ENCODE measurements around the gene FILIP1L.

FILIP1L gene

DNA sequence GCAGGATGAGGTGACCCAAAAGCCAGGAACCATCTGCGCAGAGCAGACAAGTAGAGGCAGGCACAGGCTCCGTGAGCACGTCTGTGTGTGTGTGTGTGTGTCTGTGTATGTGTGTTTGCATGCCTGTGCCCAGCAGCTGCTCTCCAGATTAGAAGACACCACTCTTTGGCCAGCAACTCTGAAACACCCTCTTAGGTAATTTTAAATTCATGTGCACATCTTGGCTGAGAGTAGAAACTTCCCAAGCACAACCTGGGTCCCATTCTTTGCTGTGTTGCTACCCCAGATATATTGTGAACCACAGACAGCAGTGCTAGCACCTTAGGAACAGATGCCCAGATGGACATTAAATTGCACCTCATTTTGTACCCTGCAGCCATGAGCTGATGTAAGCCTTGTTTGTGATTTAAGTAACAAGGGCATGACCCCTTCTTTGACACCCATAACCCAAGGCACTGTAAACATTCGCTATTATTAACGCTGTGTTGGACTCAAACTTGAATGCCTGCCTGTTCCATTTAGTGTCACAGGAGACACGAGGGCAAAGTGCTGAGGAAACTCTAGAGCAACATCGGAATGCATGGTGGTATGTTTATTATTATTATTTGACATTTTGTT lies at the start of gene FILIP1L:
Gene FILIP1L (minus strand): TSS at position 89 of the 618 bp plus-strand sequence.
- DNase-seq: no peak

GRCh38 chr3:100163787-100164186 lies 49.5 kb upstream of the FILIP1L start:
- DNase-seq: no peak

DNA sequence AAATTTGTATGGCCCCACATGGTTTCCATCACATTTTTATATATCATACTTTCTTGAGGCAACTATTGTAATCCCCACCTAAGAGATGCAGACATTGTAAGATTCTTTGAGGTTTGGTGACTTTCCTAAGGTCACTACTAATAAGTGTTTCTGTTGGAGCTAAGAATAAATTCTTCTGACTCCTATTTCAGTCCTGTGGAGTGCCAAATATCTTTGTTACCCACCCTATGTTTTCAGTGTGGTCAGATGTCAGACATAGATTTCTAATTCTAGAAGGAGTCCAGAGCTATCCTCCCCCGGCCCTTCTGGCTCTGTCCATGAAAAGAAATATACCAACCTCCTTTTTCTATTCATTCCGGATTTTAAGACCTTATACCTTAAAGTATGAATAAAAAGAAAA lies 46.2 kb upstream of the FILIP1L start:
- no peak for DNase-seq

DNA sequence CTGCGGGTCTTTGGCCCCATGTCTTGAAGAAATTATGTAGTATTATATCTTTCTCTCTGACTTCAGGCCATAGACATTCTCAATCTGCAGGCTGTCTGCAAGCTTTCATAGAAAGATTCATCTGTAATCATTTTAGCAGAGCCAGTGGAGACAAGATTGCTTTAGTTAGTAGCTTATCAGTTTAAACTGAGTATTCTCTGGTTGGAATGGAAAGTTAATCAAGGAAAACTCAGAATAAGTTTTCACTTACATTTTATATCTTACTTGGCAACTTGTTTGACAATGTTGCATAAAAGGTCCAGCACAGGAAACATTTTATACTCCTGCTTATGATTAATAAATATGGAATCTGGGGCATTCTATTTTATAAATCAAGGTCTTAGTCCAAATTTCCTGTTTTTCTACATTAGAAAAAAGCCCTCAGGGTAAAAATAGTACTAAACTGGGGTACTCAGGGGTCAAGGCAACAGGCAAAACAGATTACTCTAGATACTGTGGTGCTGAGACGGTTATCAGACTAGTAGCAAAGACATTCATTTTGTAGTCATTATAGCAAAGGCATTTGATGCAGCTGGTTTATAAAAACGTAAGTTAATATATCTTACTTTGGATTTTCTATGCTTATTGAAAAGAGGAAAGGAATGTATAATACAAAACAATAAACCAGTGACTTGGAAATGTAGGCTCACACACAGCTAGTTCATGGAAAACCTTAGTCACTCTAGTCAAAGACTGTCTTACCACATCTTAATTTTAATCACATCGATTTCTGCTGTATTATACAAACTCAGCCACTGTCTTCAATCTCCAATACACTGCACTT lies 45.2 kb upstream of the FILIP1L start:
- DNase-seq: no peak

DNA sequence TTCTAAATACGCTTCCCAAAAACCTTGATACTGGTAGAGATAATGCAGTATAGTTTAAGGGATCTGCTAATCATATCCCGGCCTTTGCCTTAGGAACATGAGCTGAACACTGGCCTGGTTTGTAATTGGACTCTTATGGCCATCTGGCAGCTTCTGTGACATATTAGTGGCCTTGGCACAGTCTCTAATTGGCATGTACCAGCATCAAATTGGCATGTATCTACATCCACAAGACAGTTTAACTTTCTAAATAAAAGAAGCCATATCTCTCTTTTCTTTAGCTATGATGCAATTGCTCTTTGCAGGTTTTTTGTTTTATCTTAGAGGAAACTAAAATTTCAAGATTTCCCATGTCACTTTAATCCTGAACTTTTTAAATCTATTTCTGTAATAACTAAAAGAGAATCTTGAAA lies 44.6 kb upstream of the FILIP1L start:
- DNase-seq: no peak

DNA sequence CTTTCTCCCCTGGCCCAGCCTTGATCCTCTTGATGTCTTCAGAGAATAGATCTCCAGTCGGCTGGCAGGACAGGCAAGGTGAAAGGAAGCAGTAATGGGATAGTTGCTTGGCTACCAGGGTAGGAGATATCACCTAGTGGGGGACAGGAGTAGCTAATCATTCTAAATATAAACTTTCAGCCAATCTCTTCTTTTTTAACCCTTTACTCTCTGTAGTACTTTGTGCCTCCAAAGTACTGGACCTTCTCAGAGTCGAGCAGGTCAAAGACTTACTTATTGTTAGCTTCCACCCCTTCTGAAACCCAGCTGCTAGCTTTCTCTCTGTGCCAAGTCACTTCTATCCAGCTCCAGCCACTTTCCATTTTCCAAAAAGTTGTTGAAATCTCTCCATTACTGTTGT lies 43.4 kb upstream of the FILIP1L start:
- no peak for DNase-seq

DNA sequence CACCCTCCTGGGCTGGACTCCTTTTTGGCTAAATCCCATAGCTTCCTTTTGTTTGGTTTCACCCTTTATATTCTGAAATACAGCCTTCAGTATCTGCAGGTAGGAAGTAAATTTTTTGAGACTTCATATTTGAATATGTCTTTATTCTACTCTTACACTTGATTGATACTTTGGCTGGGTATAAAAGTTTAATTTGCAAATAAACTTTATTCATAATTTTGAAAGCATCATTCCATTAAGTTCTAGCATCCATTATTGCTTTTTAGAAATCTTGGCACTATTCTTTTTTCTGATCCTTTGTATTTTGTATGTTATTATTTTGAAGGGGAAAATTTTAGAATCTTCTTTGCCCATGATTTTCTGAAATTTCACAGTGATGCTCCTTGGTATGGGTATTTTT lies 41.3 kb upstream of the FILIP1L start:
- no peak for DNase-seq

- DNase-seq: no peak
Measured at GRCh38 chr3:100155128-100155527, 40.8 kb upstream of the FILIP1L start.

- no peak for DNase-seq
Measured at GRCh38 chr3:100154171-100154570, 39.9 kb upstream of the FILIP1L start.

GRCh38 chr3:100151024-100151707 lies 36.9 kb upstream of the FILIP1L start:
- no peak for DNase-seq

DNA sequence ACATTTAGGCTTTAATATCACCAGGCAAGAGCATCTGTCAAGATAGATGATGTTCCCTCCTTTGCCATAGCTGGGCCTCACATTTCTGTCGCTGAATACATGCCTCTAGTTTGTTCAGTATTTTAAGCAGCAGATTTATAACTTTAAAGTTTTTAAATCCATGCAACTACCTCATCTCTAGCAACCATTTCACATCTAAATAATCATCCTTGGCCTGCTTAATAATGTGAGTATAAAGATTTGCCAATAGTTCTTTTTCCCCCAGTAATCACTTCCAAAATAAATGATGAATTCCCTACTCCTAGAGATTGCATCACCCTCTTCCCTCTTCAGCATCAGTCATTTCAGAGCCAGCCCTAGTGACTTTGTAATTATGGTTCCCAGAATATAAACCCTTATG lies 36.2 kb upstream of the FILIP1L start:
- DNase-seq: no peak

DNA sequence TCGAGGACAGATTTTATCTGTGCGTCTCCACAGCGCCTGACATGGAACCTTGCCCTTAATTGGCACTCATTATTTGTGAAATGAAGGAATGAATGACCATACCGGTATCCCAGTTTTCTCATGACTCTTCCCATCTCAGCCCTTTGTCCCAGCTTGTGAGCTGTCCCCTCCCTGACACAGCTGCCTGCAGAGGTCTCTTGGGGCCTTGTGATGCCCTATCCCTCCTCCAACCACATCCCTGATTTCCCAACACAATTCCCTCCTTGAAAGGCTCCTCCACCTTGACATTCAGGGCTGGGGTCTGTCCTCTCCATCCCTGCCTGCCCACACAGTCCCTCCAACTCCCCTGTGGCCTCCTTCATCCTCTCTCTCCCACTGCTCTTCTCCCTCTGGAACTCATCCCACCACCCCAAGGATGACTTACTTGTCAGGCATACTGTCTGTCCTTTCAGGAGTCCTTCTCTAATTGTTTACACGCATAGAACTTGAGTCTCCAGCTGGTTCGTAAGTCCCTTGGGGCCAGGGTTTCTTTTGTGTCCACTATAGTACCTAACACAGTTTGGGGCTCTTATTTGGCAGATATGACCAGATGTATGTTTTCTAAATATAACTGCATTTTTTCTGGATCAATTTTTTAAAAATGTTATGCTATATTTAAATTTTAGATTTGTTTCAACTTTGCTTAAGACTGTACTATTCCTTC lies 35.6 kb upstream of the FILIP1L start:
- DNase-seq: no peak

DNA sequence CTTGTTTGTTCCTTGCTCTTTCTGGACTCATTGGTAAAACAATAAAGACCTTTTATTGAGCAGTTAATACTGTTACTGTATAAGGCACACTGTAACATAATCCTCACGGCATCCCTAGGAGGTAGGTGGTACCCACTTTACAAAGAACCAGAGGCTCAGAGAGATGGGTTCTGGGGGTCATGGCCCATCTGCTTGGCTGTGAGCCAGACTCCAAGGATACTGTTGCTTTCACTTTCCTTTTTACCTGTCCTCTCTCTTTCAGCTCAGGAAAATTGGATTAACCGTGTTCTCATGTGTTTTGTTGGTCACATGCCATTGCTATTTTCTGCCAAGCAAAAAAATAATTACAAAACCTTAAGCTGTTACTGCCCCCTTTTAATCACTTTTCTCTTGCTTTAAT lies 34.8 kb upstream of the FILIP1L start:
- DNase-seq: no peak

DNA sequence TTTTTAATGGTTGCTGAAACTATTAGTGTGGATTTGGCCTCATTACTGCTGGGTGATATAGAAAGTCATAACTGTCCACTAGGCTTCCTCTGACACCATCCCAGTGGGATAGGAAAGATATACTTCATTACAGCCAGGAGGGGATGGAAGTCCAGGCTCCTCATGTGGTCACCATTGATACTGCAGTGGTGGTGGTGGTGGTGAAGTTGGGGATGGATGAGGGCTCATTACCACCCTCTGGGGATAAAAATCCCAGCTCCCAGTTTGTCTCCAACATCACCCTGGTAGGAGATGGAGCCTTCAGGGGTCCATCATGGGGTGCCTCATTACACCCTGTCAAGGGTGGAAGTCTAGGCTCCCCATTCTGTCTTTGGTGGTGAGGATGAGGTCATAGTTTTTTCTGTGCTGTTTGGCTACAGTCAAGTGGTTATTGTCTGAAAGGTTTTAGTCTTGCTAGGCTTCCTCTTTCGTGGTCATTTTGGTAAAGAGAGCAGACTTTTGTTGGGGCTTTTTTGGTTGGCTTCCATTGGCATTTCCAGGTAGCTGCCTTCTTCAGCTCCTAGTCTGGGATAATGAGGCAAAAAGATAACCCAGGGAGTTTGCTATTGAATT lies 30.1 kb upstream of the FILIP1L start:
- no peak for DNase-seq

DNA sequence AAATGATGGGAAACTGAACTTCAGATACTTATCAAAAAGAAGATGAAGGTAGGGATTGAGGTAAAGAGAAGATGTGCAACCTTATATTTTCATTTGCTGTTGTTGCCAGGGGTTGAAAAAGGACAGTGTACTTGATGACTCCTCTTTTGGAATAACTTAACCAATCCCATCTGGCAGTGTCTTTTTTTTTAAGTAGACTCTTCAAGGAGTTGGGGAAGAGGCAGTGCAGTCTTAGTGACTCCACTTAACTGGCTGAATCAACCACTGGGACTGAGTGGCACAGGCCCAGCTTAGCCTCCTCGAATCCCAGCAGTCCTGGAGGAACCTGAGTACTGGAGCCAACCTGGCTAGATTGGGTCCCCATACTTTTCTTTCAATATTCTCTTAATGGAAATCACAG lies 27.3 kb upstream of the FILIP1L start:
- DNase-seq: no peak

DNA sequence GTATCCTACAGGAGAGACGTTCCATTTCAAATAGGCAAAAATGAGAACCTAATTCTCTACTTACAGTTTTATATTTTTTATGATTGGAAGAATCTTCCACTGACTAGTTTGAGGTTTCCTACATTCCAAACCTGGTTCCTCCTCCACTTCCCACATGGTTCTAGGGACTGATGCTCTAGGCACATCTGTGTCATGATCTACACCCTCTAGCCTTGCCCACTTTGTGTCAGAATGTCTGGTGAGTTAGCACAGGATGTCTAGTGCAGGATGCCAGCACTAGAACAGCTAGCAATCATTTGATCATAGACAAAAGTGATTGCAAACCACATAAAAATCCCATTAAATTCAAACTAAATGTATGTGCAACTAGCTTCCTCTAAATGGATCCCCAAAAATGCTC lies 26.7 kb upstream of the FILIP1L start:
- no peak for DNase-seq

GRCh38 chr3:100136921-100137320 lies 22.6 kb upstream of the FILIP1L start:
- DNase-seq: no peak

DNA sequence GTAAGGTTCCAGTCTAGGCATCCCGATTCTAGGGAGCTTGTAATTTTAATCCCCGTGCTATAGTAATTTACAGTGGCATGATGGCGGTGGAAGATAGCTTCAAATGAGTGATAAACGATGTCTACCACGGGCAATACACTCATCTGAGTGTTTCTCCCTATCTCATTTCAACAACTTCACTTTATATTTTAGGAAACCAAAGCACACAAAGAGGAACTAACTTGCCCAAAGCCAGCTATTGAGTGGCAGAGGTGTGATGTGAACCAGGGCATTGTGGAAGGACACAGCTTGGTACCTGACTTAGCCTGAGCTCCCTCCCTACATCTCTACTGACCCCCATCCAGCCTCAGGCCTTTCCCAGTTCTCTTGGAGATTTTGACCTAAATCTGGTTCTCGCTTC lies 16.9 kb upstream of the FILIP1L start:
- DNase-seq: no peak

DNA sequence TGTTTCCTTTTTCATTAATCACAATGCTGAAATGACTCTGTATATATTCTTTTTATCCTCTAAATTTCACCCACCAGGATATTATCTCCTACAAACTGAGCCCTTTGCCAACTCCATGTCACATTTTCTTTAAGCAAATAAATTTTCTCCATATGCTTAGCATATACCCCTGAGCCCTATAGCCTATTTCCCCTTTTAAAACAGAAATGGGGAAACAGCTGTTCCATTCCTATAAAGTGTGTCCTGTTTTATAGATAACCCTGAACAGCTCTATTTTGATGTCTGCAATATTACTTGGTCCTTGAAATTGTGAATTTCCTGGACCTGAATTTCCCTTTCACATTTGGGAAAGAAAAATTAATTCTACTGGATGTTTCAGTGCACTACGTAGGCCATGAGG lies 15.6 kb upstream of the FILIP1L start:
- no peak for DNase-seq

- no peak for DNase-seq
Measured at GRCh38 chr3:100128565-100128964, 14.3 kb upstream of the FILIP1L start.

- no peak for DNase-seq
Measured at GRCh38 chr3:100127792-100128191, 13.5 kb upstream of the FILIP1L start.

DNA sequence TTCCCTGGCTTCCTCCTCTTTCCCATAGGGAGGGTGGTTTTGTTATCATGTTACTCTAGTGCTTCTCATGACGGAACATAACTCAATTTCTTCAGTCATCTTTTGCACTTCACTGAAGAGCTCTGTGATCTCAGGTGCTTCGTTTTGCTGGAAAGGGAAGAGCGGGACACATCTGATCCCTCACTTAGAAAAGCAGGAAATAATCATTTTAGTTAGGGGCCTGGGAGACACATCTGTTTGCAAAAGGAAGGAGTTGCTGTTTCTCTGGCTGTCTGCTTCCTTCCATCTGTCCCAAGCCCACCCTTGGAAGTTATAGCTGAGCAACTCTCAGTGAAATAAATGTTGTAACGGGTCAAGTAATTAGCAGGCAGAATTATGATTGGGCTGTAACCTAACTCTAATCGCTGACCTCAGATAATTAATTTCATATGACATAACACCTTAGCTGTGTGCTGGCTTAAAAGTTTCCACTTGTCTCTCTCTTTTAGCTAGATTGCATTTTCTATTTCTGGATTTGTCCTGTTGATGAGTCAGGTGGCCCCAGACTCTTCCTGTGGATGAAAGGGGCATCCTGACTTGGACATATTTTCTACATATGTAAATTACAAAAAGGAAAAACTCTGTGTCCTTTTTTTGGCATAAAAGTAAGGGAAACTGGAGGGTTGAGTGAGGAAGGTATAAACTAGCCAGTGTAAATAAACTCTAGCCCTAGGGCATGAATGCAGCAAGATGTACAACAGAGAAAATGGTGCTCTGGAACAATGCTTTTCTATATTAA lies 11.0 kb upstream of the FILIP1L start:
- DNase-seq: no peak

All from activated CD4-positive, CD25-positive, alpha-beta regulatory T cell (primary cell).